ENCODE measurements around the gene PSME4. TPM values are rescaled to one million over a fixed set of nuclear protein-coding genes. Genes with fewer than 3 reads are reported as not detected.

Gene PSME4
- total RNA-seq, 1 experiment from 2014 or later = 87.4 TPM

DNA sequence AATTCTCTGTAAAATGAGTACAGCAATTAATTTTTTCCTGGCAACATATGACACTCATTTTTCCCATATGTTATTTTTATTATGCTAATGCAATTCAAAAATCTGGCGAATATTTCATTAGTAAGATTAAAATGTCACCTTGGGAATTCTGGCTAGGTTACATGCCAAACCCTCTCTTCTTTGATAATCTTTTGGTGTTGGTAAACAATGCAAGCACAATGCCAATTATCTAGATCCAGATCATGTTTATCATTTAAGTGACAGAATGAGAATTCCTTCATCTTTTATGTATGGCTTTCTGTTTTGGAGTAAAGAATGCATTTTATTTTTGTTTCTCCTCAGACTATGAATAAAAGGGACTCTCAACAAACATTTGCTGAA is 144.8 kb downstream of the PSME4 start:
- Histone ChIP-seq H4K8ac (replicated peaks; ENCODE audit: insufficient read length, low read depth, low read length) (no peak overlapping the region), H3K9me3 (ENCODE audit: control insufficient read depth, low read depth, low read length) (no peaks in the 10 kb centered on the region), H3K56ac (ENCODE audit: insufficient read length, low read depth, low read length) (no peak overlapping the region), H2BK5ac (ENCODE audit: insufficient read length, low read length) (no peak overlapping the region), H2BK20ac (ENCODE audit: low read depth, low read length, poor library complexity, severe bottlenecking) (no peak overlapping the region), H3K18ac (ENCODE audit: insufficient read length, low read depth, low read length) (no peak overlapping the region), H3K23ac (ENCODE audit: insufficient read length, low read depth, low read length) (no peak overlapping the region), H3K23me2 (ENCODE audit: insufficient read length, low read depth, low read length, poor library complexity, severe bottlenecking) (no peaks in the 10 kb centered on the region), H2AK5ac (ENCODE audit: insufficient read length, low read length) (no peak overlapping the region), H2BK12ac (ENCODE audit: insufficient read length, low read depth, low read length) (no peak overlapping the region), H2BK15ac (ENCODE audit: low read depth, low read length) (no peak overlapping the region), H2BK120ac (ENCODE audit: low read depth, low read length, poor library complexity, severe bottlenecking) (no peak overlapping the region), H3T11ph (ENCODE audit: low read length) (no peak overlapping the region), H3K9ac (ENCODE audit: extremely low read depth, insufficient read length, low read length) (no peak overlapping the region), H3K79me1 (ENCODE audit: insufficient read depth, low read depth, low read length, poor library complexity, severe bottlenecking) (no peaks in the 10 kb centered on the region), H3K27ac (ENCODE audit: insufficient read length, low read depth, low read length) (no peak overlapping the region), H3K14ac (ENCODE audit: insufficient read depth, low read length) (no peak overlapping the region), H3K27me3 (ENCODE audit: insufficient read depth, low read length) (no peaks in the 10 kb centered on the region), H3K79me2 (ENCODE audit: insufficient read depth, low read length) (no peaks in the 10 kb centered on the region), H3K4me2 (ENCODE audit: insufficient read depth, insufficient read length, low read length) (no peak overlapping the region), H3K4ac (ENCODE audit: low read depth, low read length) (no peak overlapping the region), H4K5ac (ENCODE audit: insufficient read length, low read depth, low read length) (no peak overlapping the region), H2AFZ (ENCODE audit: low read length) (no peak overlapping the region), H3K4me1 (ENCODE audit: insufficient read depth, low read length) (peaks cover 10% of the 10 kb centered on the region; the same call in 1 of the 2 replicates), H4K20me1 (ENCODE audit: control insufficient read depth, insufficient read depth, insufficient read length) (no peaks in the 10 kb centered on the region), H4K91ac (ENCODE audit: insufficient read length, low read depth, low read length) (no peak overlapping the region)
- no peak for DNase-seq
- TF ChIP-seq, protein P1, sequence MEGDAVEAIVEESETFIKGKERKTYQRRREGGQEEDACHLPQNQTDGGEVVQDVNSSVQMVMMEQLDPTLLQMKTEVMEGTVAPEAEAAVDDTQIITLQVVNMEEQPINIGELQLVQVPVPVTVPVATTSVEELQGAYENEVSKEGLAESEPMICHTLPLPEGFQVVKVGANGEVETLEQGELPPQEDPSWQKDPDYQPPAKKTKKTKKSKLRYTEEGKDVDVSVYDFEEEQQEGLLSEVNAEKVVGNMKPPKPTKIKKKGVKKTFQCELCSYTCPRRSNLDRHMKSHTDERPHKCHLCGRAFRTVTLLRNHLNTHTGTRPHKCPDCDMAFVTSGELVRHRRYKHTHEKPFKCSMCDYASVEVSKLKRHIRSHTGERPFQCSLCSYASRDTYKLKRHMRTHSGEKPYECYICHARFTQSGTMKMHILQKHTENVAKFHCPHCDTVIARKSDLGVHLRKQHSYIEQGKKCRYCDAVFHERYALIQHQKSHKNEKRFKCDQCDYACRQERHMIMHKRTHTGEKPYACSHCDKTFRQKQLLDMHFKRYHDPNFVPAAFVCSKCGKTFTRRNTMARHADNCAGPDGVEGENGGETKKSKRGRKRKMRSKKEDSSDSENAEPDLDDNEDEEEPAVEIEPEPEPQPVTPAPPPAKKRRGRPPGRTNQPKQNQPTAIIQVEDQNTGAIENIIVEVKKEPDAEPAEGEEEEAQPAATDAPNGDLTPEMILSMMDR (conservative IDR thresholded peaks at IDR 0.05) = no peak
- Mint-ChIP-seq H3K36me3 (ENCODE audit: insufficient read depth in 1 of 3, low read depth in 3 of 3) (no peaks in the 10 kb centered on the region), H3K9me3 (no peaks in the 10 kb centered on the region), H3K4me1 (peaks cover 29 to 30% of the 10 kb centered on the region in 2 experiments), H3K4me3 (no peak overlapping the region), H3K27me3 (ENCODE audit: low read depth) (no peaks in the 10 kb centered on the region), H3K27ac (peak overlapping the region in 1 of 3 experiments; percentile 92; a peak in 3 of 7 replicates)
- WGBS (ENCODE audit: extremely low coverage, insufficient read length, low lambda C conversion rate) = no CpG with 5 or more reads among the region's 1 CpG
